T follicular helper cell (primary cell): Measurements from ENCODE around the gene DENND5A.
"Not testable (repeated sequence)": the region's sequence is repeated elsewhere in the genome, so short reads cannot be mapped to it uniquely, and the experiment has no call there.

Source experiments
- DNase-seq: peaks from one replicate; pipeline ENCODE4 v3.0.0-alpha.2; 2020; ENCODE audit warnings: low read depth

Gene DENND5A

DNA sequence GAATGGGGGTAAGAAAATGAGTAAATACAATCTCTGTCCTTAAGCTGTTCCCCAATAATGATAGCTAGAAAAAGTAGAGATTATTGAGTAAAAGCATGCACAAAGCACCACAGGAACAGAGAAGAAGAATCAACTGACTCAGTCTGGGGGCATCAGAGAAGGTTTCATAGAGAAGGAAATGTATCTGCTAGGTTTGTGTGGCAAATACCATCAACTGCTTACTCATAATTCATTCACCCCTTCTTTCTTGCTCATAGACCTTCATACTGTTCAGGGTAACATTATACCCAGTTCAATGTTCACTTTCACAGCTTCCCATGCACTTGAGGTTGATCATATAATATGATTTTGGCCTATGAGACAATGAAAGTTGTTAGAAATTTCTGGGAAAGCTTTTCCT is 88.6 kb downstream of the DENND5A start:
- no peak for DNase-seq

DNA sequence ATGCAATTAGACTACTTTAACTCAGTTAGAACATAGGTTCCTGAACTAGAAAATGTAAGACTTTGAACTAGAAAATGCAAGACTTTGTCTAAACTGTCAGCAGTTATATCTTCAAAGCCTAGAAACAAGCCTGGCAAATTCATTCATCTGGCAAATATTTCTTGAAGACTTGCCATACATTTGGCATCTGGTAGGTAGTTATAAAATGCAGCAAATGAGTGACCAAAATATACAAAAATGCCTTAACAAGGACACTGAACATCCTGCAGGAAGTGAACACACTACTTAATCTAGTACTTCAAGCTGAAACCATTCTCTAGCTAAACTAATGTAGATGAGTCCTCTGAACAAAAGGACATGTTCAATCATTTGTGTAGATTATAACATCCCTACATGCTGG is 89.0 kb downstream of the DENND5A start:
- DNase-seq, result no peak

- no peak for DNase-seq
Measured at GRCh38 chr11:9172389-9172788, 92.8 kb downstream of the DENND5A start.

DNA sequence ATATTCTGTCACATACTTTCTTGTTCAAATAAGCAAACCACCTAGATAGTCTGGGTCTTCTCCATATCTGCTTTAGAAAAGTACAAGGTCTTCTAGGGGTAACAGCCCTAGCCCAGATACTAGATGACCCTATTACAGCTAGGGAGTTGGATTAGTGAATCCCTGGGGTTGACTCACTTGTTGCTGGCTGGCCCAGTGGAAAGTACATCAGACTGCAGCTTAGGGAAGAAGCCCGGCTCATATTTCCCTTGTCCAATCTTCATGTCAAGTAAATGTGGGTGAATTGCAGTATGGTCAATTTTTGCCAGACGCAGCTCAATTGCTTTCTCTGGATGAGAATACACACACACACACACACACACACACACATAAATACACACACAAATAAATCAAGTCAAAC is 94.7 kb downstream of the DENND5A start:
- DNase-seq, result no peak

DNA sequence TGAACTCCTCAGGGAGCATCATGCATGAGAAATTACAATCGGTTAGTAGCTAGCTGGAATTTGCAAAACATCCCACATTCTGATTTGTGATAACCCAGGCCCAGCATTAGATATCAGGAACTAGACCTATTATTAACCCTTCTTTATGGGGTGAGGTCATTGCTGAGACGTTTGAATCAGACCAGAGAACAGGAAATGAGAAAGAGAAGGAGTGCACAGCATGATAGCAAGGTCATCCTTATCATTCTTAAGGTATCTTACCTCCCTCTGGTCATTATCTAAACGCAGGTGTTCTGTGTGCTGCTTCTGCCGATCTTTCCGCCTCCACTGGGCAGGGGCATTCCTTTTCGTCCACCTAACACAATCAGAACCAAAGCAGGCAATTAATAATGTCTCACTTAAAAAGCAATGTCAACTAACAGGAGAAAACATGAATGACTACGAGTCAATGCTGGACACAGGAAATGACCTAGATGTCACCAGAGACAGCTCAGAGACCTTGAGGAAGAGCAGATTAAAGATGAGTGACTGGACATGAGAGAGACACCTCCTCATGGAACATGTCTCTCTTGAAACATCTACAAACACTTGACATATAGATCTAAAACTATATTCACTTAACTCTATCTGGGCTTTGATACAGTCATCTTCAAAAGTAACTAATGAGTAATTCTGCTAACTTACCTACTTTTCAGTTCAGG is 95.4 kb downstream of the DENND5A start:
- DNase-seq, result no peak

GRCh38 chr11:9161991-9162390 is 103.2 kb downstream of the DENND5A start:
- DNase-seq, result not testable (repeated sequence)

- DNase-seq, result no peak
Measured at GRCh38 chr11:9160166-9160565, 105.0 kb downstream of the DENND5A start.

DNA sequence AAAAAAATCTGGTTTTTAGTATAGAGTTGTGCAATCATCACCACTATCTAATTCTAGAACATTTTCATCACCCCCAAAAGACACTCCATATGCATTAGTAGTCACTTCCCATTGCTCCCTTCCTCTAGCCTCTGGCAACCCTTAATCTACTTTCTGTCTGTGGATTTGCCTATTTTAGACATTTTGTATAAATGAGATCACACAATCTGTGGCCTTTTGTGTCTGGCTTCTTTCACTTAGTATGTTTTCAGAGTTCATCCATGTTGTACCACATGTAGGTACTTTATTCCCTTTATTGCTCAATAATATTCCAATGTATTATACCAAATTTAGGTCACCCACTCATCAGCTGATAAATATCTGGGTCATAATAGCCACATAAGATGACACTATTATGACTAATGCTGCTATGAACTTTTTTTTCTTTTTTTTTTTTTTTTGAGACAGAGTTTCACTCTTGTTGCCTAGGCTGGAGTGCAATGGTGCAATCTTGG is 106.2 kb downstream of the DENND5A start:
- DNase-seq, result no peak

- no peak for DNase-seq
Measured at GRCh38 chr11:9155930-9156329, 109.2 kb downstream of the DENND5A start.

DNA sequence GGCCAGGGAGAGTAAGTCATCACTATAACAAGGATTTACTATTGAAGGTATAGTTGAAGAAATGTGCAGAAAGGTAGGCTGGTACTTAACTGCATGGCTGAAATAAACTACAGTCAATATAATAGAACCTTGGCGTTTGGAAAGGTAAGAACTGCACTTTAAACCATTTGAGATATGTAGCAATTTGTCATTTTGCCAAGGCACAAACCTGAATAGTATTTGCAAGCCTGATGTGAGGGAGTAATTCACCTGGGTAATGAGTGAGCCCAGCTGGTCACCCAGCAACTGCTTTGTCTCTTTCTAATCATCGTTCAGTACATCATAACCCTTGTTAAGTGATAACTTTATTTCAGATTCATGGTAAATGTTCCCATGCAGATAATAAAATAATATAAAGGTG is 111.5 kb downstream of the DENND5A start:
- DNase-seq, result no peak

- no peak for DNase-seq
Measured at GRCh38 chr11:9151631-9152030, 113.5 kb downstream of the DENND5A start.

GRCh38 chr11:9150926-9151325 is 114.2 kb downstream of the DENND5A start:
- no peak for DNase-seq

DNA sequence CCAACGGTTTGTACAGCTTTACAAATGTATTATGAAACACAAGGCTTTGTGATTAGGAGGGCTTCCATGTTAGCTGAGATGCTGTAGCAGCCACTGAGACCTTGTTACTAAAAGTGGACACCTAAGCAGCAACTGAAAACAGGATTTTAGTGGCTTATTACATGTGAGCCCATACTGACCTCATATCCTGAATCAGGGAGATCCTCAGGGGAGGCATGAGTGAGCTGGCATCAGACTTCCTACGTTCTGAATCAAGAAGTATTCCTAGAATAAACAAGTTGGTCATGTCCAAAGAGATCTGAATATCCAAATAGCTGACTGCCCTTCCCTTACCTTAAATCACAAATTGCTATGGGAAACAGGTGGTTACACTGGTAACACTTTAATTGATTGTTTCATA is 114.6 kb downstream of the DENND5A start:
- DNase-seq, result no peak

DNA sequence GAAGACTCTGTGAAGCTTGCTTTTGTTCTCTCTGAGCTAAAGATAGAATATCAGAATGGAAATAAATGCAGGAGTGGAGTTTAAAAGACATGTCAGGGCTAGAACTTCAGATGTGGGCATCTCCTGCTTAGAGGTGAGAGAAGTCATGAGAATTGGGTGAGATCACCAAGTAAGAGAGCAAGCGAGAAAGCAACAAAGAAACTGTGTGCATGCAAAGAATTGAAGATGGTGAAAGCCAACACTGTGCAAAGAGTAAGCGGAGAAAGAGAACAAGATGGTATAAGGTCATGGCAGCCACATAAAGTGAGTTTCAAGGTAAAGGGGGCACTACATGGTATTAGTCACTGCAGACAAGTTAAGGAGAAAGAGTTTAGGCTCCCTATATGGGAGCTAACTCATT is 116.4 kb downstream of the DENND5A start:
- DNase-seq, result no peak

DNA sequence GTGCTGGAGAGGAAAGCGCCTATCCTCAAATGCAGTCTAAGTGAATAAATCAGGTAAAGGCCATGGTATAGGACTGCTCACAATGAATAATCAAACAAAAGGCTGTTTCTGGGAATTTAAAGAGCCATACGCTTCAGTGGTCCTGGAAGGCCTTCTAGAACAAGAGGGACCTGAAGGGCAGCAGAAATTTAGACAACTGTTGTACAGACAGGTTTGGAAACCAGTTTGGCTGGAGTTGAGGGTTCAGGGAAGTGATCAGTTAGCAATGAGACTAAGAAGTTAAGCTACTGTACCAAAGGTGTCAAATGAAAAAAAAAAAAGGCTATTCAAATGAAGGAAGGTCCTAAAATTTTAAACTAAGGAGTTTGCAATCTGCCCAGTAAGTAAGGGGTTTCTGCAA is 117.1 kb downstream of the DENND5A start:
- no peak for DNase-seq

DNA sequence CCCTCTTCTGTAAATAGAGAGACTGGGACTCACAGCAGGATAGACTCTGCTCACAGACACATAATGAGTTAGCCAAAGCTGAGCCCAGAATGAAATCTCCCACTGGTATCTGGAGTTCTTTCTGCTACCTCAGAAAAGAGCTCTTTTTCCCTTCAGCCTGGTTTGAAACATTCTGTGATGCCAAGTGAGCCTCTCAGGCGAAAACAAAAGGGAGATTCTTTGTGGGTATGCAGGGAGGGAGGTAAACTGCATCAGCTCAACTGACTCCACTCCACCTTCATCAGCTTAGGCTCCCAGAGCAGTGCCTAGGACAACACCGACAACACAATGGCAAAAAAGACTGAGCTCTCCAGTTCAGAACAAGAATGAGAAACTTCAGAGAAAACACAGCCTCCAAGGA is 118.7 kb downstream of the DENND5A start:
- DNase-seq, result no peak

DNA sequence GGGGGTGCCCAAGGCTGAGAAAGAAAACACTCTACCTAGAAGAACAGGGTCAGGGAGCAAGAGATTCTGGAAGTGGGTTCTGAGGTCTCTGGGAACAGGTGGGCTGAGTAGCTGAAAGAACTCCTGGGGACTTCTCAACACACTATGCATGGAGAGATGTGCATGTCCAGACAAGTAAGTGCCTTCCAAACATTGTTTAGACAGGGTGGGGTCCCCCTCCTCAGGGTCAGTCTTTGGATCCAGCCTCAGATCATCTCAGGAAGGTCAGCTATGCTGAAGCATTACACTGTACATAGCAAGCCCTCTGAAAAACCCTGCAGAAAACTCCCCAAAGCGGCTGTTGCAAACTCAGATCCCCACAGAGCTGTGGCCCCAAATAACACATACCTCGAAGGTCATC is 119.9 kb downstream of the DENND5A start:
- no peak for DNase-seq

DNA sequence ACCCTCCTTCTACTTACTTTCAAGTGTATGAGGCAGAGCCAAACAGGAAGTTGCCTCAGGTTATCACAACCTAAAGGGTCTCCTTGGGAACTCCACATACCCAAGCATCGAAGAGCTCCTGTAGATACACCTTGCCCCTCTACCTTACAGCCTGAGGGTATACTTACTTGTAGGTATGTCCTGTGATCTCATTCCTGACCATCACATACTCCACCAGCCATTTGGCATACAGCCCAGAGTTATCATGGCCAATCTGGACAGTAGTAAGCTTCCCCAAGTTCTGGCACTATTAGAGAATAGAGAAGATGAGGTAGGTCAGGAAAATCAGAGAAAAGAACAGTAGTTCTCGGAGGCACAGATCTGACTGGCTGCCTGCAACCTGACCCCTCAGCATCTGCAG is 120.3 kb downstream of the DENND5A start:
- DNase-seq, result no peak

DNA sequence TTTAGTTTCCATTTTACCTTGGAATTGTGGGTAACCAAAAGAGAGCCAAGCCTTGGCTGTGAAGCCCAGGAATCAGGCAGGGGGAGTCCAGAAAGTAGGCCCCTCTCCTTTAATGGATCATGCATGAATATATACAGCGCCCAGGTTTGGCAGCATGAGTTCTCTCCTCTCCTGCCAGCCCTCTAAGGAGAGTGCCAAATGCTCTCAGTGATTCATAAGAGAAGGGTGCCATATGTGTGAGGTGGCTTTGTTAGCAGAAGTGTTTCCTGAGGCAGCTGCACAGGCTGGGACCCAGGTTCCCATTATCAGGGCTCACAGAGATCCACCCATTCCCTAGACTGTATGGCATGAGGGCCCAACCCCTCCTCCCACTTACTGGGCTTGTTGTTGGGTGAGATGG is 121.4 kb downstream of the DENND5A start:
- no peak for DNase-seq

DNA sequence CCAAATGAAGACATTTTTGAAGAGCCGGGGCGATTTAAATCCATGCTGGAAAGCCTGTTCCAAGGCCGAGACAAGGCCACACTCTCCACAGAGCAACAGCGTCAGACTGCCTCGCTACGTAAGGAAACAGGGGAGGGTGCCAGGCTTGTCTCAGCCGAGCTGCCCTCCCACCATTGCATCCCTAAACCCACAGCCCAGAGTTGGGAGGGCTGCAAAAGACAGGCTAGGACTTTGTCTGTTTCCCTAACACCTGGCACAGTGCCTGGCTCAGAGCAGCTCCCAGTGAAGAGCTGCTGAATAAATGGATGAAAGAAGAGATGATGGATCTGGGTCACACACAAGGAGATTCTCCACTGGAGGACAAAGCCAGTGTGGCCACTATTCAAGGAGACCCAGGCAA is 122.4 kb downstream of the DENND5A start:
- DNase-seq, result no peak

GRCh38 chr11:9141186-9141585 is 124.0 kb downstream of the DENND5A start:
- no peak for DNase-seq

- no peak for DNase-seq
Measured at GRCh38 chr11:9139628-9140357, 125.4 kb downstream of the DENND5A start.
